Measurements from ENCODE around the gene ITK.
A peak's percentile ranks its signal among the peaks of the same experiment; 100 is the strongest.

The ITK gene

GRCh38 chr5:157300564-157300963 lies 119.9 kb downstream of the ITK start:
- TF ChIP-seq CTCF (IDR thresholded peaks at IDR 0.05; ENCODE audit: low read depth, low read length, missing control alignments), result no peak
- Histone ChIP-seq H3K36me3 (replicated peaks) (no peaks in the 10 kb centered on the region), H3K27ac (no peak overlapping the region)

GRCh38 chr5:157301066-157301465 lies 120.4 kb downstream of the ITK start:
- H3K27ac ChIP-seq, result no peak overlapping the region
- no peak for DNase-seq
- H3K4me3 ChIP-seq (ENCODE audit: low read depth, low read length), result no peak overlapping the region
- H3K27me3 ChIP-seq (replicated peaks), result no peaks in the 10 kb centered on the region
- in situ Hi-C loops (cut with HindIII; ENCODE audit: low pct_ligation_motif_present, low sequenced_read_pairs), result no loop called here
- no peaks in the 10 kb centered on the region for H3K36me3 ChIP-seq (replicated peaks)
- no peak for TF ChIP-seq CTCF (IDR thresholded peaks at IDR 0.05; ENCODE audit: low read depth, low read length, missing control alignments)

More at GRCh38 chr5:157300564-157300963, 119.9 kb downstream of the ITK start:
- no peak for DNase-seq
- in situ Hi-C loops (cut with HindIII; ENCODE audit: low pct_ligation_motif_present, low sequenced_read_pairs), result no loop called here
- H3K4me3 ChIP-seq (ENCODE audit: low read depth, low read length), result no peak overlapping the region
- no peaks in the 10 kb centered on the region for H3K27me3 ChIP-seq (replicated peaks)

GRCh38 chr5:157303023-157303422 lies 122.4 kb downstream of the ITK start:
- in situ Hi-C loops (cut with HindIII; ENCODE audit: low pct_ligation_motif_present, low sequenced_read_pairs), result no loop called here
- no peak for DNase-seq
- no peak overlapping the region for H3K4me3 ChIP-seq (ENCODE audit: low read depth, low read length)
- no peak overlapping the region for H3K27ac ChIP-seq
- H3K36me3 ChIP-seq (replicated peaks), result no peaks in the 10 kb centered on the region
- no peak for TF ChIP-seq CTCF (IDR thresholded peaks at IDR 0.05; ENCODE audit: low read depth, low read length, missing control alignments)
- H3K27me3 ChIP-seq (replicated peaks), result no peaks in the 10 kb centered on the region

GRCh38 chr5:157303667-157304327 lies 123.2 kb downstream of the ITK start:
- H3K36me3 ChIP-seq (replicated peaks), result no peaks in the 10 kb centered on the region
- H3K4me3 ChIP-seq (ENCODE audit: low read depth, low read length), result no peak overlapping the region
- peak; percentile 41 for TF ChIP-seq CTCF (IDR thresholded peaks at IDR 0.05; ENCODE audit: low read depth, low read length, missing control alignments)
- no peak for DNase-seq
- no peaks in the 10 kb centered on the region for H3K27me3 ChIP-seq (replicated peaks)
- no peak overlapping the region for H3K27ac ChIP-seq
- in situ Hi-C loops (cut with HindIII; ENCODE audit: low pct_ligation_motif_present, low sequenced_read_pairs), result no loop called here
